Body of pancreas (tissue), 4 donors: ENCODE results near the gene ARL14EP. TPM values are rescaled to one million over a fixed set of nuclear protein-coding genes. Genes with fewer than 3 reads are reported as not detected.
A peak's percentile ranks its signal among the peaks of the same experiment; 100 is the strongest.

Experiments used
- ATAC-seq: fragments of 150-250 bp; one replicate; pipeline ENCODE4 v1.9.1; 2016
- DNase-seq, 4 donors: peaks; one replicate each; pipeline ENCODE4 v3.0.0-alpha.2; 2019
- H3K27ac ChIP-seq, 4 donors: fragments of 200-600 bp; sonication (generic); 1 replicate in 3 of 4; 2 replicates in 1 of 4; pipeline versions ENCODE4 v1.5.1 to v1.6.1; 2016 to 2019; ENCODE audit warnings: mild to moderate bottlenecking in 1 of 4, mixed read lengths in 1 of 4, moderate library complexity in 1 of 4
- H3K27me3 ChIP-seq, 2 donors: fragments of 200-600 bp; sonication (generic); one replicate each; pipeline ENCODE4 v1.6.0; 2016; ENCODE audit warnings: mild to moderate bottlenecking in 1 of 2
- H3K36me3 ChIP-seq, 2 donors: fragments of 200-600 bp; sonication (generic); replicated peaks in 1 of 2; 2 replicates each; pipeline ENCODE4 v1.5.1; 2016; ENCODE audit warnings: low read depth in 2 of 2; ENCODE audit not compliant: insufficient read depth in 1 of 2
- H3K4me1 ChIP-seq: fragments of 200-600 bp; sonication (generic); one replicate; pipeline ENCODE4 v1.6.0; 2016
- H3K4me3 ChIP-seq, 2 donors: fragments of 200-600 bp; sonication (generic); 1 replicate in 1 of 2; 2 replicates in 1 of 2; pipeline ENCODE4 v1.5.1; 2016 to 2019
- H3K9me3 ChIP-seq, 3 donors: fragments of 200-600 bp; sonication (generic); 1 replicate in 2 of 3; 2 replicates in 1 of 3; pipeline ENCODE4 v1.5.1; 2016
- CTCF ChIP-seq, 7 experiments: fragments of 450-650 bp in 4 of 7; fragments of 200-600 bp in 3 of 7; sonication (generic) in 3 of 7; IDR thresholded peaks; one replicate each; pipeline ENCODE4 v1.5.1; 2016 to 2019; ENCODE audit warnings: antibody characterized with exemption in 7 of 7
- POLR2A ChIP-seq, 3 donors: fragments of 450-650 bp; IDR thresholded peaks; one replicate each; pipeline ENCODE4 v1.6.1; 2016; ENCODE audit warnings: antibody characterized with exemption in 3 of 3, mild to moderate bottlenecking in 2 of 3
- WGBS, 2 donors: methylation state at CpG; one replicate each; pipeline ENCODE4 v1.1.5; 2017; 5-methylcytosine and 5-hydroxymethylcytosine counted together
- intact Hi-C: fragments of 100-400 bp; cut with DNase I; formaldehyde crosslinking; loops from one replicate; pipeline ENCODE4 v1.15.1; 2023
- total RNA-seq, 2 donors: library from RNA; depleted of rRNA; stranded (reverse); fragments of >200 nt; gene quantifications; one replicate each; pipeline ENCODE4 v1.1.0, GENCODE V29; 2016

Gene ARL14EP
- total RNA-seq, 2 donors from 2014 or later = 7.9 to 12.5 TPM

GRCh38 chr11:30322191-30322590 is 713 bp upstream of the ARL14EP start:
- no peaks in the 10 kb centered on the region for H3K27me3 ChIP-seq
- H3K36me3 ChIP-seq = no peaks in the 10 kb centered on the region
- DNase-seq (no peak), ATAC-seq (no peak)
- H3K4me3 ChIP-seq = peak overlapping the region in 1 of 2 donors; percentile 37
- intact Hi-C loops = no loop called here
- H3K27ac ChIP-seq = peak overlapping the region in 1 of 4 donors; percentile 84
- WGBS, 2 donors = 42 to 50% methylated on average over 6 of the region's 6 CpGs
- H3K4me1 ChIP-seq = peaks cover 20% of the 10 kb centered on the region
- no peaks in the 10 kb centered on the region for H3K9me3 ChIP-seq
- no peak for TF ChIP-seq CTCF (IDR thresholded peaks at IDR 0.05)

GRCh38 chr11:30326114-30326778 is 3.3 kb downstream of the ARL14EP start:
- intact Hi-C loops = no loop called here
- ATAC-seq (no peak), DNase-seq (no peak)
- H3K27ac ChIP-seq = peak overlapping the region in 1 of 4 donors; percentile 16
- no peak overlapping the region for H3K4me3 ChIP-seq
- no peaks in the 10 kb centered on the region for H3K36me3 ChIP-seq
- TF ChIP-seq CTCF (IDR thresholded peaks at IDR 0.05) (no peak), POLR2A (IDR thresholded peaks at IDR 0.05) (no peak)
- 44 to 62% methylated on average over 2 of the region's 2 CpGs for WGBS, 2 donors
- H3K27me3 ChIP-seq = no peaks in the 10 kb centered on the region
- H3K4me1 ChIP-seq = peaks cover 25% of the 10 kb centered on the region
- H3K9me3 ChIP-seq = no peaks in the 10 kb centered on the region

- H3K27ac ChIP-seq = no peak overlapping the region
- WGBS, 2 donors = 63 to 77% methylated on average over 2 of the region's 2 CpGs
- TF ChIP-seq POLR2A (IDR thresholded peaks at IDR 0.05) (no peak), CTCF (IDR thresholded peaks at IDR 0.05) (no peak)
Measured at GRCh38 chr11:30326906-30327305, 4.0 kb downstream of the ARL14EP start.

GRCh38 chr11:30328681-30329080 is 5.8 kb downstream of the ARL14EP start:
- no peak for DNase-seq
- intact Hi-C loops = no loop called here
- Histone ChIP-seq H3K27ac (no peak overlapping the region), H3K27me3 (no peaks in the 10 kb centered on the region), H3K9me3 (no peaks in the 10 kb centered on the region), H3K4me3 (no peak overlapping the region), H3K4me1 (peaks cover 21% of the 10 kb centered on the region), H3K36me3 (peaks cover 0 to 4% of the 10 kb centered on the region in 2 donors)
- no peak for TF ChIP-seq POLR2A (IDR thresholded peaks at IDR 0.05)
- TF ChIP-seq CTCF (IDR thresholded peaks at IDR 0.05) = no peak
- no peak for ATAC-seq

More at GRCh38 chr11:30326906-30327305, 4.0 kb downstream of the ARL14EP start:
- Histone ChIP-seq H3K4me1 (peaks cover 25% of the 10 kb centered on the region), H3K9me3 (no peaks in the 10 kb centered on the region), H3K4me3 (no peak overlapping the region), H3K27me3 (no peaks in the 10 kb centered on the region), H3K36me3 (peaks cover 0 to 1% of the 10 kb centered on the region in 2 donors)
- DNase-seq (no peak), ATAC-seq (no peak)
- intact Hi-C loops = no loop called here
